GM18517 (cell line): Measurements from ENCODE around the gene FAU.
"Not testable (repeated sequence)": the region's sequence is repeated elsewhere in the genome, so short reads cannot be mapped to it uniquely, and the experiment has no call there.

Experiments used
- ATAC-seq: cut with Tn5 transposase; IDR thresholded peaks from one replicate; pipeline ENCODE4 v1.9.1; 2021; ENCODE audit warnings: mild to moderate bottlenecking, moderate library complexity; ENCODE audit not compliant: unreplicated experiment

Gene FAU

DNA sequence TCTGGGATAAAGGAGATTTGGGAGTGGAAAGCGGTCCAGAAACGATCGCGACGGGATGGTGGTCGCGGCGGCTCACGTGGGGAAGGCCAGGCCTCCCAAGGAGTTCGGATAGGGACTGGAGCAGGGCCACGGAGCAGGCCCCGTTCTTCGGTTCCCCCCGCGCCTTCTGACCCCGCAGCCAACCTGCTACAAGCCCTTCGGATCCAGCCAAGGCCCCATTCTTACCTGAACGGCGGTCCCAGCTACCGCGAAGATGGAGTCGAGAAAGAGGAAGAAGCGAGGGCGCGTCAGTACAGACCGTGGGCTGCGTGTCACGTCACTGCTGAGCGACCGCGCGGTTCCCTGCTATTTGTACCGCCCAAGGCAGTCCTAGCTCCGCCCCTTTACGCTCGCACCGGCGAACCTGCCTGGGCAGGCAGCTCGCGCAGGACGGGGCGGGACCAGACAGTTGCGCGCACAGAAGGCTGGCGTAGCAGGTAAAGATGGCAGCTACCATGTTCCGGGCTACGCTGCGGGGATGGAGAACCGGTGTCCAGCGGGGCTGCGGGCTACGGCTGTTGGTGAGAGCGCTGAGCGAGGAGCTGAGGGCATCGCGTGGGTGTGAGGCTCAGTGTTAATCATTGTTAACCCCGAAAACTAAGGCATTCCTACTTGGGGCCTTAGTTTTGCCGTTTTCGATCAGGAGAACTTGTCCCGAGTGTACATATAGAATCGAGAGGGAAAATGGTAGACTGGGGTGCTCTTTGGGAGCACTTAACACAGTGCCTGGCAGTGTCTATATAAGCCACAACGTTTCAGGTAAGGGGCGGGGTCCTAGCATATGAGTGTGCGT is at the start of gene FAU, which contains the start of gene MRPL49:
TSS of gene FAU (minus strand) at position 270 of the 832 bp plus-strand sequence. CDS start 321 bp downstream, outside the sequence.
TSS of gene MRPL49 (plus strand) at position 457 of the 832 bp plus-strand sequence. CDS start at position 483, 26 bp downstream.
- ATAC-seq = peak; percentile 63

DNA sequence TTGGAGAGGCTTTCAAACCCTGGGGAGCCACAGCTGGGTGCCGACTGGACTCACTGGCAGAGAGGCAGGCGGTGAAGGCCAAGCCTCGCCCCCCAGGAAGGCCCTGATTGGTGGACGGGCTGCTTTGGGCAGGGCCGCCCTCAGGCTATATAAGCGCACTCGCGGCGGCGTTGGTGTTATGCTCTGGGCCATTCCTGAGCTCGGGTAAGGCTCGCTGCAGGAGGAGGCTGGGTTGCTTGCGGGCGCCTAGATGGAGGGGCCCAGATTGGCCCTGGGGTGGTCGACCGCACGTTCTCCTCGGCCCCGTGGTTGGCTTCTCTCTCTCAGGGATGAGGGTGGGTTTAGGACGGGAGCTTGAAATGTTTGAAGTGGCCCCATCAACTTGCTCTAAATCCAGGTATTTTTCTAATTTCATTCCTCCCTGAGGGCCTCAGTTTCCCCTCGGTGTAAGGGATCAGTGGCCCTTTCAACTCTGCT is 48.2 kb upstream of the FAU start, which contains the start of gene SPDYC:
TSS of gene SPDYC (plus strand) at position 176 of the 477 bp plus-strand sequence. CDS start 1,125 bp downstream, outside the sequence.
- ATAC-seq = no peak

DNA sequence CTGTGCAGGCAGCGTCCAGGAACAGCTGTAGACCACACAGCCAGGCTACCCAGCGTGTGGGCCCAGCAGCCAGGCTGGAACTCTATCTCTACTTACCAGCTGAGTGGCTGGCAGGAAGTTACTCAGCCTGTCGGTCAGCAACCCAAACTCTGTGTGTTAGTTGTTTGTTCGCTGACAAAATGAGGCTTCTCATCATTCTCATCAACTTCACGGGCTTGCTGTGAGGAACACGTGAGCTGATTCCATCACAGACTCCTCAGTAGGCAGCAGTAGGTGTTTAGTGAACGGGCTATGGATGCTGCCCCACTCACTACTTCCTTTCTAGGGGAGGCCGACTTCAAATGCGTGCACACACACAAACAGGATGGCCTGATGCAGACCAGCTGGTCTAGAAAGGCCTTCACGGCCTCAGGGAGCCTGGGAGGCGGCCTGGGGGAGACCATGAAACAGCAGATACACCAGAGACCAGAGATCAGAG is 47.3 kb upstream of the FAU start:
- ATAC-seq = no peak

DNA sequence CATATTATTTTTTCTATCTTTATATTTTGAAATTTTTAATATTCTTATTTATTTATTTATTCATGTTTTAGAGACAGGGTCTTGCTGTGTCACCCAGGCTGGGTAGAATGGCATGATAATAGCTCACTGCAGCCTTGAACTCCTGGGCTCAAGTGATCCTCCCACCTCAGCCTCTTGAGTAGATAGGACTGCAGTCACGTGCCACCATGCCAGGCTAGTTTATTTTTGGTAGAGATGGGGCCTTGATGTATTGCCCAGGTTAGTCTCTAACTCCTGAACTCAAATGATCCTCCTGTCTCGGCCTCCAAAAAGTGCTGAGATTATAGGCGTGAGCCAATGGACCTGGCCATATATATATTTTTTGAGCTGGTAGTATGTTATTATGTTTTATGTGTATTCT is 45.7 kb upstream of the FAU start:
- ATAC-seq = no peak

DNA sequence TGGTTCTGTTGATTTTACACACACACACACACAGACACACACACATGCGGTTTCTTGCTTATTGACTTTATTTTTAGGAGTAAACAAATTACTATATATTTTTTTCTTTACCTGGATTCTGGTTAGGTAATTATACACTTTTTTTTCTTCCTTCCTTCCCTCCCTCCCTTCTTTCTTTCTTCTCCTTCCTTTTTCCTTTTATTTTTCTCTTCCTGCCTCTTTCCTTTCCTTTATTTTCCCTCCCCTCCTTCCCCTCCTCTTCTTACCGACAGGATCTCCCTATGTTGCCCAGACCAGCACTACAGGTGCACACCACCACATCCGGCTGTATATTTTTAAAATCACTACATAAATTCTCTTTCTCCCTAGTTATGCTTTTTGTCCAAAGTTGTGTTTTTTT is 45.0 kb upstream of the FAU start:
- no peak for ATAC-seq

DNA sequence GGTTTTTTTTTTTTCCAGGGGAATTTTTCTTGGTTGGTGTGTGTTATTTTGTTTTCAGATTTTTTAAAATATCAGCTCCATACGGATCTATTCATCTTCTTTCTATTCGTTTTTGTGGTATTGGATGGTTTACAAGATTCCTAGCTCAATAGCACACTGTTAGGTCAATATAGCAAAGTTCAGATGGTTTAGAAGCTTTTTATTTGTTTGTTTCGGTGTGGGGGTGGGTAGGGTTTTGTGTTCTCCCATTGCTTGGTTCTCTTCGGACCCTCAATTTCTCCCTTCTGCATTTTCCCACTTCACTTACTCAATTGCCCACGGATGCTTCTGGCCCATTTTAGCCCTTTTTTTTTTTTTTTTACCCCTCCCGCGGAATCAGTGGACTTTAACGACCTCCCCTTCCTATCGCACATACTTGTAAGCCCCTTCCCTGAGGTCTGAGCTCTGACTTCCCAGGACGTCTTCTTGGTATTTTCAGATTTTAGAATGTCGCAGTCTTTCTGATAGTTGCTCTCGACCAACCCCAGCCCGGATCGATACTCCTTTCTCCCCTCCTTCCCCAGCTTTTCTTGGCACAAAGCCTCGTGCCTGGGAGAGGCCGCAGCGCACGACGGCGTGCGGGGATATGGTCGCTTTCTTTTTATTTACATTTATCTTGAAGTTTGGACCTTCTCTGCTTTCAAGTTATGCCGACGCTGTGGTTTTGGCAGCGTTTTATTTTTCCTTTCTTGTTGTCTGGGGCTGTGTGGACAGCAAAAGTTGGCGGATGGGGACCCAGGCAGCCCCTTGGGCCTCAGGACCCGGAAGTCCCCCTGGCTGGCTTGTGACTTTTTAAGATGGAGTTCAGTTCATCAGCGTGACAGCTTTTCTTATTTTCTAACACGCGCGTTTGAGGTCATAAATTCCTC is 43.7 kb upstream of the FAU start:
- no peak for ATAC-seq

DNA sequence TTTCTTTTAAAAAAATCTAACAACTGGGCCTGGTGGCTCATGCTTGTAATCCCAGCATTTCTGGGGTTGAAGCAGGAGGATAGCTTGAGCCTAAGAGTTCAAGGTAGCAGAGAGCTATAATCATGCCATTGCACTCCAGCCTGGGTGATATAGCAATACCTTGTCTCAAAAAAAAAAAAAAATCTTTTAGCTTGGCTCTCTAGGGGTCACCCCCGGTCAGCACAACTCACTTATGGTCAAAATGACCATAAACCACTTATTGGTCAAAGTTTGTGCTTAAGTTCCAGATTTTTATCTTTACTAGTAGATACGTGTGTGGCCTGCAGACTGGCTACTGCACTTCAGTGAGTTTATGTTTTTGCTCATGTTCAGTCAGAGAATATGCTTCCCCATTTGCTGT is 41.8 kb upstream of the FAU start:
- no peak for ATAC-seq

DNA sequence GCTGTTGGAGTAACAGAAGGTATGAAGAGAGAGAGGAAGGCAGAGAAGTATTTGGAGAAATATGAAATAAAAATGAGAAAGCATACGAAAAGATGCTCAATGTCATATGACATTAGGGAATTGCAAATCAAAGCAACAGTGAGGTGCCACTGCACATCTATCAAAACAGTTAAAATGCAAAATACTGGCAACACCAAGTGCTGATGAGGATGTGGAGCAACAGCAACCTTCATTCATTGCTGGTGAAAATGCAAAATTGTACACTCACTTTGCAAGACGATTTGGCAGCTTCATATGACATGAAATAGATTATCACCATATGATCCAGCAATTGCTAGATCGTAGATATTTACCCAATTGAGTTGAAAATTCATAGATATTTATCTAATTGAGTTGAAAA is 38.7 kb upstream of the FAU start:
- no peak for ATAC-seq

DNA sequence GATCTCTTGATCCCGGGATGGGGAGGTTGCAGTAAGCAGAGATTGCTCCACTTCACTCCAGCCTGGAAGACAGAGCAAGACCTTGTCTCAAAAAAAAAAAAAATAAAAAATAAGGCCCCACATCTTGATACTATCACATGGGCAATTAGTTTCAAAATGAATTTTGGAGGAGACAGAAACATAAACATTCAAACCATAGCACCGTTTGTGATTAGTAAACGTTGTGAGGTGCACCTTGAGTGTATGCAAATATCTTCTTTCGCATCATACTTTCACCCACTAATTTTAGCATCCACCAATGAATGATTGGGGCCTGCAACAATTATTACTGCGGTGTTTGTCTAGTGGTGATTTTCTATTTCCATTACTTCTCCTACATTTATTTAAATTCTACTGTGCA is 37.1 kb upstream of the FAU start:
- ATAC-seq = peak; percentile 77

DNA sequence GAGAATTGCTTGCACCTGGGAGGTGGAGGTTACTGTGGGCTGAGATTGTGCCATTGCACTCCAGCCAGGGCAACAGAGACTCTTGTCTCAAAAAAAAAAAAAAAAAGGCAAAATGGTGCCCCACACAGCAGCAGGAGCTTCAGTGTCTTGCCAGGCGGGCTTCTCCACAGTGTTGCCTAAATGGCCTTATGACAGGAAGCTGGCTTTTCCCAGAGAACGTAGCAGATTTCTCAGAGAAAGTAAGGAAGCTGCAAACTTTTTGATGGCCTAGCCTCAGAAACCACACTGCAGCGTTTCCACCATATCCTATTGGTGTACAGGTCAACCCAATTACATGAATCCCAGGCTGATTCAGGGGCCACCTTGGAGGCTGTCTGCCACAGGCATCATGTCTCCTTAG is 35.4 kb upstream of the FAU start:
- ATAC-seq = no peak

DNA sequence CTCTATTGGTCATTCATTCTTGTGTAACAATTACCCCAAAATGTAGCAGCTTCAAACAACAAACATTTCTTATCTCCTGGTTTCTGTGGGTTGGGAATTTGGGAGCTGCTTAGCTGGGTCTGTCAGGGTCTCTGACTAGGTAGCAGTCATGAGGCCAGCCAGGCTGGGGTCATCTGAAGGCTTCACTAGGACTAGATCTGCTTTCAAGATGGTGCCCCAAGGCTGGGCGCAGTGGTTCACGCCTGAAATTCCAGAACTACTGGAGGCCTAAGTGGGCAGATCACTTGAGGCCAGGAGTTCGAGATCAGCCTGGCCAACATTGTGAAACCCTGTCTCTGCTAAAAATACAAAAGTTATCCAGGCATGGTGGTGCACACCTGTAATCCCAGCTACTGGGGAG is 35.0 kb upstream of the FAU start:
- no peak for ATAC-seq

DNA sequence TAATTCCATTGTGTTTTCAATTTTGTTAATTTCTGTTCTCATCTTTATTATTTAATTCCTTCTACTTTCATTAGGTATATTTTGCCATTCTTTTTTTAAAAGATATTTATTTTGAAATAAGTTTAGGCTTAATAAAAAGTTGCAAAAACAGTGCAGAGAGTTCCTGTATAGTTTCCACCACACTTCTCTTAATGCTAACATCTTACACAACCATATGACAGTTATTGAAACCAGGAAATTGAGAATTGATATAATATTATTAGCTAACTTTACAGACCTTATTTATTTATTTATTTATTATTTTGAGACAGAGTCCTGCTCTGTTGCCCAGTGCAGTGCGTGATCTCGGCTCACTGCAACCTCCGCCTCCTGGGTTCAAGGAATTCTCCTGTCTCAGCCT is 34.3 kb upstream of the FAU start:
- no peak for ATAC-seq

DNA sequence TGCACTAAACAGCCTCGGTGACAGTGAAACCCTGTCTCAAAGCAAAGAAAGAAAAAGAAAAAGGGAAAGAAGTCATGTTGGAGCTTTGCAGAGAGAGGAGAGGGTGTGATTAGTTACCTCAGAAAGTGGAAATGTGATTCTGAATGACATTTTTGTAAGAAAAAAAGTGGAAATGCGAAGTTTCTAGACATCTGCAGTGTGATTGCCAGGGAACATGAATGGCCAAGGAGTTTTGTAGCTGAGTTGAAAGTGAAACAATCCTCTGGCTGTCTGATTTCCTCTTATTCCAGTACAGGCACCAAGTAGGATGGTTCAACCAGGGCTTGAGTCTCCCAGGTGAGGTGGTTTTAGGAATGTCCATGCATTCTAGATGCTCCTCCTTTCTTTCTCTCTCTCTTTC is 30.2 kb upstream of the FAU start:
- no peak for ATAC-seq

DNA sequence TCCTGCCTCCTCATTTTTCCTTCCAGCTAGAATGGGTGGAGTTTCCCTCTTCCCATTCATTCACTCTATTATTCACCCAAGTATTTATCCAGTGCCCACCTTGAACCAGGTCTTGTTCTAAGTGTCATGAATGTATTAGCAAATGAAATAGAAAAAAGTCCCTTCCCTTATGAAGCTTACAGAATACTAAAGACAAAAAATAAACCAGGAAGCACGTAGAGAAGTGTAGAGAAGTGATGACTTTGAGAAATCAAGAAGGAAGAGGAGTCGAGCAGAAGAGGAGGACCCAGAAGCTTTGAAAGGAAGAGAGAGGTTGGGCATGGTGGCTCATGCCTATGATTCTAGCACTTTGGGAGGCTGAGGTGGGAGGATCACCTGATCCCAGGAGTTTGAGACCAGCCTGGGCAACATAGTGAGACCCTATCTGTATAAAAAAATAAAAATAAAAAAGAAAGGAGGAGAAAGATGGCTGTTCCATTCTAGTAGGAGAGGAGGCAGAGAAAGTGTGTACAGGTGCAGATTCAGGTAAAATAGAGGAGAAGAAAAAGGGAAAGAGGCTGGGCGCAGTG is 29.5 kb upstream of the FAU start:
- no peak for ATAC-seq

DNA sequence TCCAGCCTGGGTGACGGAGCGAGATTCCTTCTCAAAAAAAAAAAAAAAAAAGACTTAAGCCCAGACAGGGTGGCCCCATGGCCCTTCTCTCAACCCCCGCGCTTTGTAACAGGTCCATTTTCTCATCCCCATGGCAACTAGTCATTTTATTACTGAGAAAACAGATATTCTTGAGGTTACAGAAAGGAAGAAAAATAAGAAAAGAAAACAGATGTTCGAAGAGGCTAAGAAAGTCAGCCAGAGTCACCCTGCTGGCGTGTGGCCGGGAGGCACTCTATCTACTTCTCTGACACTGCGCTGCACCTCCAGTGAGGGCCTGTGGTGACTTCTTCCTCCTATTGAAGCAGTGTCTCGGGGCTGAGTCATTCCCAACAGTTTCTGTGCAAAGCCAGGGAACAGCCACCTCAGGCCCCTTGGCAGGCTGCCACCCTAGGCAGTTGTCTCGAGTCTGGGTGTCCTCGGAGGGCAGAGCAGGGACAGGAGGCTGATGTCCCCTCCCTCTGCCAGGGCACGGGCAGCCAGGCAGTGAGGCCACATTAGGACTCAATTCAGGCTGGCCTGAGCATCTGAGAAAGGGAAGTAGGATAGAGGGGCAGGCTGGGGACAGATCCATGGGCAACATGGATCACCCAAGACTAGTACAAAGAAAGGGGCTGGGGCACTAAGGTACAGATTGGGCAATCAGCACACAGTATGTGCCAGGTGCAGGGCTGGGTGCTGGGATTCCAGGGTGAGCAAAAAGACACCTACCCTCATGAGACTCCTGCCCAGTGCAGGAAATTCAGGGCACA is 28.8 kb upstream of the FAU start:
- ATAC-seq = no peak

DNA sequence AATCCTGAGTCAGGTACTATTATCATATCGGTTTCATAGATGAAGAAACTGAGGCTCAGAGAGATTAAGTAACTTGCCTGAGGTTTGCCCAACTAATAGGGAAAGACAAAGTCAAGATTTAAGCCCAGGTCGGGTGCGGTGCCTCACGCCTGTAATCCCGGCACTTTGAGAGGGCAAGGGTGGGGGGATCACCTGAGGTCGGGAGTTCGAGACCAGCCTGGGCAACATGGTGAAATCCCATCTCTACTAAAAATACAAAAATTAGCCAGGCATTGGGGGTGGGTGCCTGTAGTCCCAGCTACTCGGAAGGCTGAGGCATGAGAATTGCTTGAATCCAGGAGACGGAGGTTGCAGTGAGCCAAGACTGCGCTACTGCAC is 28.2 kb upstream of the FAU start:
- ATAC-seq = not testable (repeated sequence)

DNA sequence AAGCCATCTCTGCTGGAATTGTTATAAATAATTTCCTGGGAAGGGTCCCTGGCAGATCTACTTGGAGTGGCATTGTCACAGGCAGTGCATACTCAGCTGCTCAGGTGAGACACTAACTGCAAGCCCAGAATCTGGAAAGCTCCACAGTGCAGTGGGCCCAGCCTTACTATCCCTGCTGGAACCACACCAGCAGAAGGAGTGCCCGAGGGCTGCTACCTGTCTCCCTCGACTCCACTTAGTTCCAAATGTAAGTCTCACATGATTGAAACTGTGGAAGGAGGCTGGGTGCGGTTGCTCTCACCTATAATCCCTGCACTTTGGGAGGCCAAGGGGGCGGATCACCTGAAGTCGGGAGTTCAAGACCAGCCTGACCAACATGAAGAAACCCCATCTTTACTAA is 26.7 kb upstream of the FAU start:
- no peak for ATAC-seq

DNA sequence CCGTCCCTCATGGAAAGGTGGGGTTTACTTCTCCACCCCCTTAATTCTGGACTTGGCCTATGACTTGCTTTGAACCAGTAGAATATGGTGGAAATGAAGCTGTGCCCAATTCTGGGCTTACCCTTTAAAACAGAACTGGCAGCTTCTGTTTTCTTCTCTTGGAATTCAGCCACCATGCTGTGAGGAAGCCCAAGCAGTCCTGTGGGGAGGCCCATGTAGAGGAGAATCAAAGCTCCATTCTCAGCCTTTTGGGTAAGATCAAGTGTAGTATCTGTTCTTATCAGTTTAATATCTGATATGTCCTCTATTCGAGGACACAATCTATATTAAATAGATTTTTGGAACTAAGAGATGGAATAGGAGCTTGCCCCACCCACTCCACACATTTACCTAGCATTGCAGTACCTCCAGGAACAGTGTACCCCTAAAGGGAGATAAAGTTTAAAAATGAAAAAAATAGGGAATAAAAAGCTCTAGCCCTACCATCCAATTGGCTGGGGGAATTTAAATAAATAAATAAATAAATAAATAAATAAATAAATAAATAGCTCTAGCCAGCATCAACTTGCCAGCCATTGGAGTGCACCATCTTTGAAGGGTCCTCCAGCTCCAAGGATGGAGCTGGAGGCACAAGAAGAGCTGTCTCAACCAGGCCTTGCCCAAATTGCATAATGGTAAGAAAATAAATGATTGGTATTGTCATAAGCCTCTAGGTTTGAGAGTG is 25.6 kb upstream of the FAU start:
- no peak for ATAC-seq

DNA sequence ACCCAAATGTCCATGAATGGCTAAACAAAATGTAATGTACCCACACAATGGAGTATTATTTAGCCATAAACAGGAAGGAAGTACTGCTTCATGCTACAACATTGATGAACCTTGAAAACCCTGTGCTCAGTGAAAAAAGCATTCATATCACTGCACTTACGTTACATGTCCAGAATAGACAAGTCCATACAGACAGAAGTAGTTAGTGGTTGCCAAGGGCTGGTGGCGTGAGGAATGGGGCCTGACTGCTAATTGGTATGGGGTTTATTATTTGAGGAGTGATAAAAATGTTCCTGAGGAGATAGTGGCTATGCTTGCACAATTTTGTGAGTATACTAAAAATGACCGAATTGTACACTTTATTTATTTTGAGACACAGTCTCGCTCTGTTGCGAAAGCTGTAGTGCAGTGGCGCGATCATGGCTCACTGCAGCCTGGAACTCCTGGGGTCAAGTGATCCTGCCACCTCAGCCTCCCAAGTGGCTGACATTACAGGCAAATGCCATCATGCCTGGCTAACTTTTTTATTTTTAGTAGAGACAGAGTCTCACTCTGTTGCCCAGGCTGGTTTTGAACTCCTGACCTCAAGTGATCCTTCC is 20.1 kb upstream of the FAU start:
- ATAC-seq = no peak
